Measurements from ENCODE around the gene TRIM61. TPM values are rescaled to one million over a fixed set of nuclear protein-coding genes. Genes with fewer than 3 reads are reported as not detected.
"Not testable (repeated sequence)": the region's sequence is repeated elsewhere in the genome, so short reads cannot be mapped to it uniquely, and the experiment has no call there.

TRIM61 gene
- total RNA-seq, 2 experiments from 2014 or later, result 0.22 to 0.47 TPM

- Mint-ChIP-seq H3K4me1 (ENCODE audit: low read depth) (no peaks in the 10 kb centered on the region), H3K9me3 (no peaks in the 10 kb centered on the region), H3K4me3 (no peak overlapping the region), H3K36me3 (ENCODE audit: low read depth) (no peaks in the 10 kb centered on the region), H3K27me3 (peaks cover 33% of the 10 kb centered on the region), H3K27ac (no peak overlapping the region)
- Histone ChIP-seq H3K4me3 (ENCODE audit: low read length) (no peak overlapping the region), H3K27ac (ENCODE audit: low read depth in 1 of 2, low read length in 2 of 2) (no peak overlapping the region), H3K27me3 (ENCODE audit: control insufficient read depth in 1 of 2, insufficient read depth in 2 of 2, low read length in 2 of 2) (no peaks in the 10 kb centered on the region), H3K4me1 (ENCODE audit: insufficient read depth, low read length) (no peaks in the 10 kb centered on the region), H3K9me3 (ENCODE audit: control insufficient read depth in 1 of 2, insufficient read depth in 1 of 2, low read length in 2 of 2) (no peaks in the 10 kb centered on the region), H3K36me3 (ENCODE audit: insufficient read depth, low read length) (no peaks in the 10 kb centered on the region)
- ATAC-seq (ENCODE audit: poor library complexity), result no peak
- ChIA-PET POLR2A (no interaction called here), CTCF (no interaction called here)
- no peak for DNase-seq
- intact Hi-C loops (cut with DNase I, micrococcal nuclease), result no loop called here
- TF ChIP-seq CTCF (IDR thresholded peaks at IDR 0.05), result no peak
These were observed 20.5 kb upstream of the TRIM61 start for GRCh38 chr4:164997941-164998340.

- Mint-ChIP-seq H3K4me3 (no peak overlapping the region), H3K36me3 (ENCODE audit: low read depth) (no peaks in the 10 kb centered on the region), H3K27me3 (peaks cover 33% of the 10 kb centered on the region), H3K4me1 (ENCODE audit: low read depth) (no peaks in the 10 kb centered on the region), H3K27ac (no peak overlapping the region), H3K9me3 (no peaks in the 10 kb centered on the region)
- H3K36me3 ChIP-seq (ENCODE audit: insufficient read depth, low read length), result no peaks in the 10 kb centered on the region
- CTCF ChIA-PET, result no interaction called here
- H3K27ac ChIP-seq (ENCODE audit: low read depth in 1 of 2, low read length in 2 of 2), result no peak overlapping the region
- no peak for TF ChIP-seq CTCF (IDR thresholded peaks at IDR 0.05)
- POLR2A ChIA-PET, result no interaction called here
- no peak overlapping the region for H3K4me3 ChIP-seq (ENCODE audit: low read length)
- no peak for ATAC-seq (ENCODE audit: poor library complexity)
- no peaks in the 10 kb centered on the region for H3K27me3 ChIP-seq (ENCODE audit: control insufficient read depth in 1 of 2, insufficient read depth in 2 of 2, low read length in 2 of 2)
- DNase-seq, result no peak
- H3K9me3 ChIP-seq (ENCODE audit: control insufficient read depth in 1 of 2, insufficient read depth in 1 of 2, low read length in 2 of 2), result no peaks in the 10 kb centered on the region
- intact Hi-C loops (cut with DNase I, micrococcal nuclease), result no loop called here
- no peaks in the 10 kb centered on the region for H3K4me1 ChIP-seq (ENCODE audit: insufficient read depth, low read length)
These were observed 19.9 kb upstream of the TRIM61 start for GRCh38 chr4:164997324-164997723.

GRCh38 chr4:164996123-164996522, 18.7 kb upstream of the TRIM61 start:
- H3K4me1 Mint-ChIP-seq (ENCODE audit: low read depth); H3K36me3 ChIP-seq (ENCODE audit: insufficient read depth, low read length); H3K27ac ChIP-seq (ENCODE audit: low read depth in 1 of 2, low read length in 2 of 2); H3K27ac Mint-ChIP-seq; H3K27me3 ChIP-seq (ENCODE audit: control insufficient read depth in 1 of 2, insufficient read depth in 2 of 2, low read length in 2 of 2); CTCF ChIA-PET; H3K4me3 ChIP-seq (ENCODE audit: low read length); H3K4me3 Mint-ChIP-seq; ATAC-seq (ENCODE audit: poor library complexity); H3K9me3 Mint-ChIP-seq; POLR2A ChIA-PET; intact Hi-C loops (cut with DNase I, micrococcal nuclease); H3K4me1 ChIP-seq (ENCODE audit: insufficient read depth, low read length); H3K9me3 ChIP-seq (ENCODE audit: control insufficient read depth in 1 of 2, insufficient read depth in 1 of 2, low read length in 2 of 2); DNase-seq; H3K36me3 Mint-ChIP-seq (ENCODE audit: low read depth): not testable (repeated sequence)
- H3K27me3 Mint-ChIP-seq, result peaks cover 38% of the 10 kb centered on the region

GRCh38 chr4:164990786-164991185, 13.3 kb upstream of the TRIM61 start:
- H3K4me3 Mint-ChIP-seq; ATAC-seq (ENCODE audit: poor library complexity); CTCF ChIA-PET; H3K27ac ChIP-seq (ENCODE audit: low read depth in 1 of 2, low read length in 2 of 2); H3K9me3 ChIP-seq (ENCODE audit: control insufficient read depth in 1 of 2, insufficient read depth in 1 of 2, low read length in 2 of 2); POLR2A ChIA-PET; DNase-seq; H3K36me3 Mint-ChIP-seq (ENCODE audit: low read depth); H3K9me3 Mint-ChIP-seq; H3K4me1 Mint-ChIP-seq (ENCODE audit: low read depth); H3K27me3 ChIP-seq (ENCODE audit: control insufficient read depth in 1 of 2, insufficient read depth in 2 of 2, low read length in 2 of 2); H3K4me1 ChIP-seq (ENCODE audit: insufficient read depth, low read length); H3K36me3 ChIP-seq (ENCODE audit: insufficient read depth, low read length); H3K4me3 ChIP-seq (ENCODE audit: low read length); intact Hi-C loops (cut with DNase I, micrococcal nuclease); H3K27ac Mint-ChIP-seq: not testable (repeated sequence)
- H3K27me3 Mint-ChIP-seq, result peaks cover 16% of the 10 kb centered on the region

All from CD4-positive, alpha-beta T cell (primary cell).